HG02970 (cell line): ENCODE measurements around the gene KLK12.
"Not testable (repeated sequence)": the region's sequence is repeated elsewhere in the genome, so short reads cannot be mapped to it uniquely, and the experiment has no call there.

Experiments used
- ATAC-seq: cut with Tn5 transposase; IDR thresholded peaks from one replicate; pipeline ENCODE4 v1.9.1; 2021; ENCODE audit warnings: mild to moderate bottlenecking, moderate library complexity, moderate number of reproducible peaks; ENCODE audit not compliant: unreplicated experiment, low FRiP score

Gene KLK12

GRCh38 chr19:50984416-50984815, 50.4 kb downstream of the KLK12 start:
- not testable (repeated sequence) for ATAC-seq

GRCh38 chr19:50983625-50984292, 51.0 kb downstream of the KLK12 start, which contains the start of gene KLK7:
Gene KLK7 (minus strand): TSS chr19:50983917. CDS start chr19:50982399, 1,518 bp downstream.
- no peak for ATAC-seq

GRCh38 chr19:50982186-50982585, 52.6 kb downstream of the KLK12 start:
- no peak for ATAC-seq

GRCh38 chr19:50981587-50982146, 53.1 kb downstream of the KLK12 start:
- ATAC-seq: no peak

- ATAC-seq: no peak
Measured at GRCh38 chr19:50980208-50980607, 54.6 kb downstream of the KLK12 start.

- ATAC-seq: no peak
Measured at GRCh38 chr19:50979758-50980157, 55.0 kb downstream of the KLK12 start.
